GM19193 (cell line): ENCODE data around the gene HEYL.

Experiments used
- POLR2A ChIP-seq: IDR thresholded peaks from 4 replicates; pipeline ENCODE4 v1.6.1; 2011; ENCODE audit not compliant: insufficient read depth, insufficient read length; ENCODE audit errors: extremely low read depth

Gene HEYL

DNA sequence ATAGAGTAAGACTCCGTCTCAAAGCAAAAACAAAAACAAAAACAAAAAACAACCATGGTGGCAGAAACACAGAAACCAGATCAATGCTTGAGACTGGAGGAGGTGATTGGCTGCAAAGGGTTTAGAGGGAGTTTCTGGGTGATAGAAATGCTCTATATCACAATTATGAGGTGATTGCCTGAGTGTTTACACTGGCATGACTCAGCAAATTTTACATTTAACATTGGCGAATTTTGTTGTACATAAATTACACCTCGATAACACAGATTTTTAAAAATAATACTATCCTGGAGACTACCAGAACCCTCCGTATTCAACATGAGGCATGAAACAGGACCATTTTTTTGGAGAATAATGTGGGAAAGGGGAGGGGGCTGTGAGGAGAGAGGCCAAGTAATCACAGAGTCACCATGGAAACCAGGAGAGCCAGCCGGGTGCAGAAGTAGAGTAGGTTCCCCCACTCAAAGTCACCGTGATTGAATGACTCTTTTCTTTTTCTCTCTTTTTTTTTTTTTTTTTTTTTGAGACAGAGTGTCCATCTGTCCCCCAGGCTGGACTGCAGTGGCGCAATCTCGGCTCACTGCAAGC, 24.3 kb downstream of the HEYL start:
- TF ChIP-seq POLR2A: no peak

DNA sequence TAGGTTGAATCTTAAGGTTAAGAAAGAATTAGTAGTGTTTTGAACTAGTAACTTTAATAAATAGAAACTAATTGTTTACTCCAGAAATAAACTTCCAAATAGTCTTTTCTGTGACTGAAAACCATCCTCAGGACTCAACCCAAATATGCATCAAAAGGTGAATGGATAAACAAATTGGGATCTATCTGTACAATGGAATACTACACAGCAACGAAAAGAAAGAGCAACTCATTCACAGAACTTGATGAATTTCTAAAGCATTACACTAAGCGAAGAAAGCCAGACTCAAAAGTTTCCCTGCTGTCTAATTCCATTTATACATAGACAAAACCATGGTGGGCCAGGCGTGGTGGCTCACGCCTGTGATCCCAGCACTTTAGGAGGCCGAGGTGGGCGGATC, 25.0 kb downstream of the HEYL start:
- TF ChIP-seq POLR2A: no peak

GRCh38 chr1:39613250-39613649, 26.2 kb downstream of the HEYL start:
- no peak for TF ChIP-seq POLR2A

GRCh38 chr1:39609618-39610331, 29.7 kb downstream of the HEYL start:
- TF ChIP-seq POLR2A: no peak

DNA sequence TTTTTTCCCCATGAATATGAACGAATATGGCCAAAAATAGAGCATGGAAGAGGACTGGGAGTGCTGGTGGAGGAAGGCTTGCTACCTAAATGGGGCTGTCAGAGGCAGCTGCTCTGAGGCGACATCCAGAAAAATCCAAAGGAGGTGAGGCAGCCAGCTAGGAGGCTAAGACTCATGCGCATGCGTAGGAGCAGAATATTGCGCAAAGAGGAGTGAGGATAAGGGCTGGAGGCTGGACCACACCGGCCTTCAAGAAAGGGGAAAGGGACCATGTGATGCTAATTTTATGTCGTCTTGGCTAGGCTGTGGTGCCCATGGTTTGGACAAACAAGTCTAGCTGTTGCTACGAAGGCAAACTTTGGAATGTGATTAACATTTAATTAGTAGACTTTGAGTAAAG, 30.5 kb downstream of the HEYL start:
- no peak for TF ChIP-seq POLR2A

DNA sequence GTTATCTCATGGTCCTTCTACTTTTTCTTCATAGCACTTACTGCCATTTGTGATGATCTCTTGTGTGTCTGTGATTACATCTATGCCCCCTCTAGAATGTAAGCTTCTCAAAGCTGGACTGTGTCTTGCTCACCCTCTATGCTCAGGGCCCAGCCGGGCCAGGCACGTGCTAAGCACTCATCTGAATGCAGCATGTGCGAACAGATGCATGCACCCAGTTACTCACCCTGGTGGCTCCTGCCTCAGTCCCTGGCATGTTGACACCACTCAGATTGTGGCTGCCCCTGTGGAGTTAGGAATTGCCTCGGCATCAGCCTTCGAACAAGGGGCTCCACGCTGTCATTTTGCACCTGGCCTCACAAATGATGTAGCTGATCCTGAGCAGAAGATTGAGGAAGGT, 43.3 kb downstream of the HEYL start:
- no peak for TF ChIP-seq POLR2A

DNA sequence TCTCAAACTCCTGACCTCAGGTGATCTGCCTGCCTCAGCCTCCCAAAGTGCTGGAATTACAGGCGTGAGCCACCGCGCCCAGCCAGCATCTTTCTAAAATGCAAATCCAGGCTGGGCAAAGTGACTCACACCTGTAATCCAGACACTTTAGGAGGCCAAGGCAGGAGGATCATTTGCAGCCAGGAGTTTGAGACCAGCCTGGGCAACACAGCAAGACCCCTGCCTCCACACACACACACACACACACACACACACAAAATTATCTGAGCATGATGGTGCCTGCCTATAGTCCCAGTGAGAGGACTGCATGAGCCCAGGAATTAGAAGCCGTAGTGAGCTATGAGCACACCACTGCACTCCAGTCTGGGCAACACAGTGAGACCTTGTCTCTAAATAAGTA, 46.1 kb downstream of the HEYL start:
- no peak for TF ChIP-seq POLR2A

DNA sequence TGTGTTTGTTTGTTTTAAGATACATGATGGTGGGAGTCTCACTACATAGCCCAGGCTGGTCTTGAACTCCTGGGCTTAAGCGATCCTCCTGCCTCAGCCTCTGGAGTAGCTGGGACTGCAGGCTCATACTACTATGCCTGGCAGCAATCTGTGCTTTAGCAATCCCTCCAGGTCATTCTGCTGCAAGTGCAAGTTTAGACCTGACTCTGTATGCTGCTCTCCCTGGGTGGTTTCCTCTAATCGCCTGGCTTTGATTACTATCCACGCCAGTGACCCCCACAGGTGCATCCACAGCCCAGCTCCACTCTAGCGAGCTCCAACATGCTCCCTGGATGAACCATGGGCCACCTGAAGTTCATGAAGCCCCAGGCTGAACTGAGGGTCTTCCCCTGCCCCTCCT, 47.4 kb downstream of the HEYL start:
- no peak for TF ChIP-seq POLR2A

DNA sequence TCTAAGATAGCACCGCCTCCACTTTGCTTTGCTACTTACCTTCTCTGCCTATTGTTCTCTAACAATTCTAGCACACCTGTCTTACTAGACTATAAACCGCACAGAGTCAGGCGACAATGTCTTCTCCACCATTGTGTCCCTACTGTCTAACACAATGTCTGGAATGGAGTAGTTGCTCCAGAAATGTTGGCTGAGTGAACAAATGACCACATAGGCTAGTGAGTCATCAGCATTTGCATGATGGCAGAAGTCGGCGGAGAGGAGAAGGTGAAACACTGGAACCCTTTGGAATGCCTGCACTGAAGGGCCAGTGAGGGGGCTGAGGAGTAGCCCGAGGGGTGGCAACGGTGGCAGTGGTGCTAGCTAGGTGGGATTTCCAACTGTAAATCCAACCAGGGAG, 48.9 kb downstream of the HEYL start:
- no peak for TF ChIP-seq POLR2A

DNA sequence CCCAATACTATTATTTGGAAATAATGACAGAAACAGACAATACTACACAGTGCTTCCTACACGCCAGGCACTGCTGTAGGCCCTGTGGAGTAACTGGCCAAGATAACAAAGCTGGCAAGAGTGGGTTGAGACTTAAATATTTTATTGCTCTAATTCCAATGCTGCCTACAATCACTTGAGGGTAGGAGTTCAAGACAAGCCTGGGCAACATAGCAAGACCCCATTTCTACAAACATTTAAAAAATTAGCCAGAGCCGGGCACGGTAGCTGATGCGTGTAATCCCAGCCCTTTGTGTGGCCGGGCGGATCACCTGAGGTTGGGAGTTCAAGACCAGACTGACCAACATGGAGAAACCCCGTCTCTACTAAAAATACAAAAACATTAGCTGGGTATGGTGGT, 53.5 kb downstream of the HEYL start:
- no peak for TF ChIP-seq POLR2A

- no peak for TF ChIP-seq POLR2A
Measured at GRCh38 chr1:39576016-39576657, 63.3 kb downstream of the HEYL start.

DNA sequence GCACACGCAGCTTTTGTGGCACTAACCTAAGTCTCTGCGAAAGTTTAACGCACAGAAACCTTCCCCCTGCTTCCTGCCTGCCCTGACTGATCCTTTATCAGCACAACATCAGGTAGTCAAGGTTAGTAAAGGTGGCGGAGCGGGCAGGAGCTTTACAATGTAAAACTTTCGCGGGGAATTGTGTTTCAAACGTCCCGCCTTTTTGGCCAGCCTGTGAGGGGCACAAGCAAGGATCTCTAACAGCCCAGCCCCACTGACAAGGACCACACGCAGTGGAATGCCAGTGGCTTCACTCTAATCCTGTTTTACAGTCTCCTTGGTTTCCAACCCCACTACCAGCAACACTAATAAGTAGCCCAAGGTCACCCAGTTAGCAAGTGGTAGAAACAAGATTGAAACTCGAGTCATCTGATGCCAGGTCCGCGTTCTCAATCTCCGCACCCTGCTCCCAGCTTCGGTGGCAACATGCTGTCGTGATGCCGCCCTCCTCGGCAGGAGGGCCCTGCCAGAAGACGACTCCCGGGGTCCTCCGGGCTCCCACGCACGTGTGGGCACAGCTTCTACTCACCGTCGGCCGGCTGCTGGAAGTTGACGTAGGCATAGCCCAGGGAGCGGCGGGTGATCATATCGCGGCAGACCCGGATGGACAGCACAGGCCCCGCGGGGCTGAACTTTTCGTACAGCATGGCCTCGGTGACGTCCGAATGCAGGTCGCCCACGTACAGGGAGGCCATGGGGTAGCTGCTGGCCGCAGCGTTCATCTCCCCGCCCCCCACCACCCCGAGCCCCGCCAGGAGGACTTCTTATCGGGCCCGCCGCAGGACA, 64.0 kb downstream of the HEYL start:
- TF ChIP-seq POLR2A: peak; percentile 33

GRCh38 chr1:39574646-39575045, 64.8 kb downstream of the HEYL start:
- TF ChIP-seq POLR2A: no peak
